Adrenal gland (tissue), 12 donors: ENCODE measurements around the gene ARSD. TPM values are rescaled to one million over a fixed set of nuclear protein-coding genes. Genes with fewer than 3 reads are reported as not detected.

Experiments used
- DNase-seq, 7 donors: peaks; one replicate each; pipeline ENCODE4 v3.0.0-alpha.2; 2019 to 2020
- H3K27ac ChIP-seq, 5 donors: fragments of 200-600 bp; sonication (generic) in 4 of 5; 1 replicate in 3 of 5; 2 replicates in 2 of 5; pipeline versions ENCODE4 v1.5.1 to v1.8.0; 2016 to 2020; ENCODE audit warnings: mild to moderate bottlenecking in 1 of 5
- H3K27me3 ChIP-seq: fragments of 200-600 bp; 2 replicates; pipeline ENCODE4 v1.8.0; 2021
- H3K36me3 ChIP-seq, 2 donors: fragments of 200-600 bp; replicated peaks in 1 of 2; 1 replicate in 1 of 2; 2 replicates in 1 of 2; pipeline versions ENCODE4 v1.5.1 to v1.8.0; 2018 to 2022
- H3K4me1 ChIP-seq, 2 donors: fragments of 200-600 bp; replicated peaks in 1 of 2; 1 replicate in 1 of 2; 2 replicates in 1 of 2; pipeline versions ENCODE4 v1.5.1 to v1.8.0; 2018 to 2021
- H3K4me3 ChIP-seq, 4 donors: fragments of 200-600 bp; sonication (generic) in 3 of 4; one replicate each; pipeline ENCODE4 v1.5.1; 2016 to 2018
- H3K9me3 ChIP-seq, 3 donors: fragments of 200-600 bp; sonication (generic) in 1 of 3; replicated peaks in 1 of 3; 1 replicate in 2 of 3; 2 replicates in 1 of 3; pipeline versions ENCODE4 v1.5.1 to v1.8.0; 2016 to 2021
- POLR2A ChIP-seq, 2 donors: fragments of 450-650 bp; IDR thresholded peaks; one replicate each; pipeline ENCODE4 v1.6.1; 2017; ENCODE audit warnings: antibody characterized with exemption in 2 of 2, mild to moderate bottlenecking in 2 of 2, moderate library complexity in 1 of 2
- WGBS, 4 donors: extraction: QIAGEN DNeasy Blood & Tissue Kit in 2 of 4; methylation state at CpG; one replicate each; pipeline versions ENCODE4 v1.1.5 to v1.1.7; 2013 to 2017; 5-methylcytosine and 5-hydroxymethylcytosine counted together
- intact Hi-C, 2 donors: fragments of 100-400 bp; cut with DNase I; formaldehyde crosslinking; loops; one replicate each; pipeline versions ENCODE4 v1.14.1 to v1.15.0; 2022 to 2023
- polyA plus RNA-seq, 3 donors: library from polyadenylated mRNA; stranded (reverse); fragments of 200-250 nt in 2 of 3; fragments of 350-450 nt in 1 of 3; fragmentation: Illumina TruSeq in 1 of 3; extraction: RNeasy Lipid Tissue Mini Kit (QIAGEN cat#74804) in 1 of 3; gene quantifications; one replicate each; pipeline ENCODE4 v1.2.3, GENCODE V29; 2013 to 2014
- total RNA-seq, 9 donors: library from RNA; depleted of rRNA in 4 of 9; stranded (reverse); fragments of >200 nt in 4 of 9; fragments of 120-200 nt in 1 of 9; fragmentation: NEBNext Ultra II Directional in 1 of 9; extraction: Animal tissue kit (Norgen Biotek cat#: 25700) in 1 of 9; gene quantifications; one replicate each; pipeline versions ENCODE4 v1.1.0 to v1.2.4, GENCODE V29; 2013 to 2023
- TF ChIP-seq, protein P1 (sequence below), 6 experiments: fragments of 450-650 bp in 4 of 6; fragments of 200-600 bp in 2 of 6; sonication (generic) in 1 of 6; IDR thresholded peaks; 1 replicate in 5 of 6; 2 replicates in 1 of 6; pipeline versions ENCODE4 v1.5.1 to v1.8.0; 2016 to 2021; ENCODE audit warnings: antibody characterized with exemption in 6 of 6, mild to moderate bottlenecking in 2 of 6, moderate library complexity in 1 of 6
- donor health status: healthy with polysubstance abuse.
- donor health status: Bipolar disorder and iron deficiency.
- donor health status: DM: yes; HTN: yes; CAD: no.
- donor health status: DM: no; HTN: no; CAD: no.
- donor health status: DM: no; HTN: no; CAD: no.
- donor health status: DM: yes; HTN: yes; CAD: no.

ARSD gene
- total and polyA plus RNA-seq, 12 donors, result 9.9 to 24.9 (median 17.0) TPM

DNA sequence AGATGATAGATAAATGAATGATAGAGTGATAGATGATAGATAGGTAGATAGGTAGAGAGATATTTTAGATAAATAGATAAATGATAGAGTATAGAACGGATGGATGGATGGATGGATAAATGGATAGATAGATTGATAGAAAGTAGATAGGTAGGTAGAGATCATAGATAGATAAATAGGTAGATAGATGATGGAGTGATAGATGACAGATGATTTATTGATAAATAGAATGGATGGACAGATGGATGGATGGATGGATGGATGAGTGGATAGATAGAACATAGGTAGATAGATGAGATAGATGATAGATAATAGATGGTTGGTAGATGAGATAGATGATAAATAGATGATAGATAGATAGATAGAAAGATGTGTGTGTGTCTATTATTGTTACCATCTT lies 49.5 kb downstream of the ARSD start:
- TF ChIP-seq POLR2A (IDR thresholded peaks at IDR 0.05), result no peak
- TF ChIP-seq, protein P1, sequence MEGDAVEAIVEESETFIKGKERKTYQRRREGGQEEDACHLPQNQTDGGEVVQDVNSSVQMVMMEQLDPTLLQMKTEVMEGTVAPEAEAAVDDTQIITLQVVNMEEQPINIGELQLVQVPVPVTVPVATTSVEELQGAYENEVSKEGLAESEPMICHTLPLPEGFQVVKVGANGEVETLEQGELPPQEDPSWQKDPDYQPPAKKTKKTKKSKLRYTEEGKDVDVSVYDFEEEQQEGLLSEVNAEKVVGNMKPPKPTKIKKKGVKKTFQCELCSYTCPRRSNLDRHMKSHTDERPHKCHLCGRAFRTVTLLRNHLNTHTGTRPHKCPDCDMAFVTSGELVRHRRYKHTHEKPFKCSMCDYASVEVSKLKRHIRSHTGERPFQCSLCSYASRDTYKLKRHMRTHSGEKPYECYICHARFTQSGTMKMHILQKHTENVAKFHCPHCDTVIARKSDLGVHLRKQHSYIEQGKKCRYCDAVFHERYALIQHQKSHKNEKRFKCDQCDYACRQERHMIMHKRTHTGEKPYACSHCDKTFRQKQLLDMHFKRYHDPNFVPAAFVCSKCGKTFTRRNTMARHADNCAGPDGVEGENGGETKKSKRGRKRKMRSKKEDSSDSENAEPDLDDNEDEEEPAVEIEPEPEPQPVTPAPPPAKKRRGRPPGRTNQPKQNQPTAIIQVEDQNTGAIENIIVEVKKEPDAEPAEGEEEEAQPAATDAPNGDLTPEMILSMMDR (IDR thresholded peaks at IDR 0.05), result no peak
- 76 to 91% (median 85%) methylated on average over 1 of the region's 1 CpG for WGBS, 4 donors
- H3K4me1 ChIP-seq, result no peaks in the 10 kb centered on the region
- H3K36me3 ChIP-seq, result no peaks in the 10 kb centered on the region
- intact Hi-C loops, result no loop called here
- no peak overlapping the region for H3K27ac ChIP-seq
- no peak overlapping the region for H3K4me3 ChIP-seq
- H3K27me3 ChIP-seq, result no peaks in the 10 kb centered on the region
- DNase-seq, result no peak
- H3K9me3 ChIP-seq, result no peaks in the 10 kb centered on the region

DNA sequence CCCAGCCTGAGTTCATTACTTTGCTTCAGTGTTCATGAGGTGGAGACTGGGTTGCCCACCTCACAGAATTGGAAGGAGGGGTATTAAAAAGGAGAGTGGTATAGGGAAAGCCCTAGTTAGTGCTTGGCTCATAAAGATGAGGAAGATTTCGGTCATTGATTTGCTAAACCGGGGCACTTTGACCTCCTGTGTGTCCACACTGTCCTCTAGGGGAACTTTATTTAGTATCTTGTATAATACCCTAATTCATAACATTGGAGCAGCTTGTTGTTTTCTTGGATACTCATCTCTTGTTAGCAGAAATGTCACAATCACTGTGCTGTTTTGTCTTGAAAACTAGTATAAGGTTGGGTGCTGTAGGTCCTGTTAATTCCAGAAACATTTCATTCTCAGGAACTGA lies 50.6 kb downstream of the ARSD start:
- 65 to 82% (median 72%) methylated on average over 2 of the region's 2 CpGs for WGBS, 4 donors

DNA sequence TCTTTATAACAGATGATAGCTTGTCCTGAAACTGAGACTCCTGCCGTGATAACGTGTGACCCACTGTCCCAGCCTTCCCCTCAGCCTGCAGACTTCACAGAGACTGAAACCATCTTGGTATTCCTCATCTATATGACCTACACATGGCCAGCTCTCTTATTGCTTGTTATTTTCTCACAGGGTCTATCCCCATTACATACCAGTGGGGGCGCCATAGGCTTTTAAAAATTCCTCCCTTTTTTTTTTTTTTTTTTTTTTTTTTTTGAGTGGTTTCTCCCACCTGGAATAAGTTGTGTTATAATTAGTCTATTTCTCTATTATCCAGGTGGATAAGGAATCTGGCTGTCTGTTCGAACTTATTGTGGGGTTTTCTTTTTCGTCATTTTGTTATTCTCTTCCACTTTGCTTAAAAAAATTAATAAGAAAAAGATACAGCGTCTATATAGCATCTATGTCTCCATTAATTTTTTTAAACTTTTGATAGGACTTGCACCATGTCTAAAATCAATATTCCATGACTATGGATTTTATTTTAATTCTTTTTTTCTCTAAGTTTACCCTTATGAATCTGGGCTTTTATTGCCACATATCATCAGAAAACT lies 53.2 kb downstream of the ARSD start:
- Histone ChIP-seq H3K9me3 (no peaks in the 10 kb centered on the region), H3K4me1 (no peaks in the 10 kb centered on the region), H3K27ac (no peak overlapping the region), H3K27me3 (no peaks in the 10 kb centered on the region), H3K36me3 (no peaks in the 10 kb centered on the region), H3K4me3 (no peak overlapping the region)
- WGBS, 4 donors, result 67 to 79% (median 71%) methylated on average over 6 of the region's 6 CpGs
- TF ChIP-seq, protein P1 (IDR thresholded peaks at IDR 0.05), result peak in 3 of 6 experiments; percentile 16 to 33 (median 17)
- TF ChIP-seq POLR2A (IDR thresholded peaks at IDR 0.05), result no peak
- DNase-seq, result no peak
- intact Hi-C loops, result no loop called here

More for the DNA sequence above, 50.6 kb downstream of the ARSD start:
- no peaks in the 10 kb centered on the region for H3K4me1 ChIP-seq
- no peaks in the 10 kb centered on the region for H3K27me3 ChIP-seq
- DNase-seq, result no peak
- intact Hi-C loops, result no loop called here
- H3K9me3 ChIP-seq, result no peaks in the 10 kb centered on the region
- H3K4me3 ChIP-seq, result no peak overlapping the region
- H3K27ac ChIP-seq, result no peak overlapping the region
- H3K36me3 ChIP-seq, result no peaks in the 10 kb centered on the region
- TF ChIP-seq, protein P1 (IDR thresholded peaks at IDR 0.05), result no peak
- no peak for TF ChIP-seq POLR2A (IDR thresholded peaks at IDR 0.05)

DNA sequence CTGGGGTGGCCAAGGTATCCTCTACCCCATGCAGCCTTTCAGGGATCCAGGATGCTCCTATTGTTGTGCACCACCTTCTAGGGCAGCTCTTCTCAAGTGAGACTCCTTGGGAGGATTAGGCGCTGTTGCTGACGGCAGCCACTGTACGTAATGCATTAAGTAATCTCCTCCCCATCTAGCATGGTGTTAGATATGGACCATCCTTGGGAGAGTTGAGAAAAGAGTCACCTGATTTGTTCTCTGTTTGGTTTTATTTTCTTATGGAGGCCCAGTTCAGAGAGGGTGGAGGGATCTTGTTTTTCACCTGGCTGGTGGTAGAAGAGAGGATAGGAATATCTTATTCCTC lies 54.0 kb downstream of the ARSD start:
- WGBS, 4 donors, result 84 to 97% (median 89%) methylated on average over 3 of the region's 3 CpGs; no CpG with 5 or more reads in 1 of the 4 donors
- no peaks in the 10 kb centered on the region for H3K27me3 ChIP-seq
- no peak overlapping the region for H3K27ac ChIP-seq
- no peaks in the 10 kb centered on the region for H3K9me3 ChIP-seq
- no peaks in the 10 kb centered on the region for H3K4me1 ChIP-seq
- no peak for TF ChIP-seq POLR2A (IDR thresholded peaks at IDR 0.05)
- TF ChIP-seq, protein P1 (IDR thresholded peaks at IDR 0.05), result no peak
- H3K36me3 ChIP-seq, result no peaks in the 10 kb centered on the region
- intact Hi-C loops, result no loop called here
- H3K4me3 ChIP-seq, result no peak overlapping the region
- no peak for DNase-seq
